GM18517 (cell line): ENCODE measurements around the gene TEKT2.

ENCODE experiments used
- ATAC-seq: cut with Tn5 transposase; IDR thresholded peaks from one replicate; pipeline ENCODE4 v1.9.1; 2021; ENCODE audit warnings: mild to moderate bottlenecking, moderate library complexity; ENCODE audit not compliant: unreplicated experiment

Gene TEKT2

DNA sequence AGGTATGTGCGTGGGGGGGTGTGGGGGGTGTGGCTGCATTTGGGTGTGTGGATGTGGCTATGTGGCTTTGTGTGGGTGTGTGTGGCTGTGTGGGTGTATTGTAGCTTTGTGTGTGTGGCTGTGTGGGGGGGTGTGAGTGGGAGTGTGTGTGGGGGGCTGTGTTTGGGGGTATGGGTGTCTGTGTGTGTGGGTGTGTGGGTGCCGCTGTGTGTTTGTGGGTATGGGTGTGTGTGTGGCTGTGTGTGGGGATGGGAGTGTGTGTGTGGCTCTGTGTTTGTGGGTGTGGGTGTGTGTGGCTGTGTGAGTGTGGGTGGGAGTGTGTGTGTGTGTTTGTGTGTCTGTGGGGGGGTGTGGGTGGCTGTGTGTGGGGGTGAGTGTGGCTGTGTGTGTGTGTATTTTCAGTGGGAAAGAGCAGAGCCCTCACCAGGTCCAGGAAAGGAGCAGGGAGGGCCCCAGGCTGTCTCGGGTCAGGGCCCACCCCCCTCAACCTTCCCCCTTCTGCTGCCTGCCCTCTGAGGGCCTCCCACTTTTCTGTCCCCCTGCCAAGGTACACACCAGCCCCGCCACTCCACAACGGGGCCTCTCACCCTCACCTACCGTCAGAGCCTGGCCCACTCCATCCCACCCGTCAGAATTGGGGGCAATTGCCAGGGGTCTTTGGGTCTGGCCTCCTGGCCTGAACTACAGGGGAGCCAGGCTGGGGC, 43.1 kb downstream of the TEKT2 start:
- no peak for ATAC-seq

DNA sequence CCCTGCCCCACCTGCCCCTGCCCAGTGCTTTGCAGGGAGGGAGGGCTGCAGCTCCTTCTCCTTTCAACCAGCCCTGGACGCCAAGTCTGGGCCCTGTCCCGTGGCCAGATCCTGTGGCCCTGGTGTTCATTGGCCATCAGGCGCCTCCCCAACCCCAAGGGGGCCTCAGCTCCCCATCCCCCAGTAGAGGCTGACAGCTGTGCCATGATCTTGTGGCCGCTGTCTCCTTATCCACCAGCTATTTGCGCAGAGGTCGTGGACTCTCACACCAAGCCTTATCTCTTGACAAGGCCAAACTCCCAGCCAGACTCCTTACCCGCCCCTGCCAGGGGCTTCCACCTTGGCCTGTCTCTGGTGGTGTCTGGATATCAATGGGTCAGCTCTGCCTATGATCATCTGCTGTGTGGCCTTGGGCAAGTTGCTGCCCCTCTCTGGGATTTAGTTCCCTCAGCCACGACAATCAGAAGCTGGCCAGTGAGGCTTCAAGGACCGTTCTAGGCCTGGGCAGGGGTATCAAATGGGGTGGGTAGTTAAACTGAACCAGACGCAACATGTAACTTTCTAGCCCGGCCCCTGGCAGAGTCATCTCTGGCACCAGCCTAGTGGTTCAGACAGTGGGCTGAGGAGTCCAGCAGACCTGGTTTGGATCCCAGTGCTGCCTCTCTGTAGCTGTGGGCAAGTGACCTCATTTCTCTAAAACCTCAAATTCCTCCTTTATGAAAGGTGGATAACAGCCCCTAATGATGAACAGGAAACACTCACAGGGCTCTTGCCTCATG, 44.4 kb downstream of the TEKT2 start:
- ATAC-seq: no peak

DNA sequence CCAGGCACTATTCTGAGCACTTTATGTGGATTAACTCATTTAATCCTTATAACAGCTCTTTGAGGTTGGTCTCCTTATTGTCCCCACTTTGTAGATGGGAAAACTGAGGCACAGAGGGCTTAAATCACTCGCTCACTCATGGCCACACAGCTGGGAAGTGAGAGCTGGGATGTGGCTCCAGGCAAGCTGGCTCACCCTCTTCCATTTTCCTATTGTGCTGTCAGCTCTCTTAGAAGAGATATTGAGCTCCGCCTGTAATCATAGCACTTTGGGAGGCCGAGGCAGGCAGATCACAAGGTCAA, 45.0 kb downstream of the TEKT2 start:
- ATAC-seq: no peak

DNA sequence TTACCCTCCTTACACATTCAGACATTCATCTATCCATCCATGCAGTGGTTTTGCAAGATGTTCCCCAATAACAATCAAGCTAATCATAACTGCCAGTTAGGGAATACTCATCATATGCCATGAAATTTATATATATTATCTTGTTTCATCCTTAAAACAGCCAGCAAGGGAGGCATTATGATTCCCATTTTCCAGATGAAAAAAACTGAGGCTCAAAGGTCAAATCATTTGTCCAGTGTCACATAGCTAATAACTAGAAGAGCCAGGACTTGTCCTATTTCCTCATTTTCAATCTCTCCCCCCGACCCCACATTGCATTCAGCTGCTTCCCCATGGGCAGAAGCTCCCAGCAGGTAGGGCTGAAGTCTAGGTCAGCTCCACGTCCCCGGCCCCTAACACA, 48.1 kb downstream of the TEKT2 start:
- ATAC-seq: no peak

DNA sequence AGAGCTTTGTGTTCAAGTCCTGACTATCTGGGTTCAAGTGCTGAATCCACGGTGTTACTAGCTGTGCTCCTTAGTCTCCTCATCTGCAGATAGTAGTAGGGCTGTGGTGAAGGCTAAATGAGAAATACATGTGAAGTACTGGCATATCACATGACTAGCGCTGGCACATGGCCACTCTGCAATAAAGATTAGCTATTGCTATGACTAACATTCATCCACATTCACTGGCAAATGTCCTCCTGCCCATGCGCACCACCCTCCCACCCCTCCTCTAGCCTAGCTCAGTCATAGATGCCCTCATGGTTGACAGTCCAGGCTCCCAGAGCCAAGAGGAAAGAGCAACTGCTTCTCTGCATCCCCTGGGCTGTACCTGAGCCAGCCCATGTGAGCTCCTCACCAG, 49.6 kb downstream of the TEKT2 start:
- ATAC-seq: no peak

DNA sequence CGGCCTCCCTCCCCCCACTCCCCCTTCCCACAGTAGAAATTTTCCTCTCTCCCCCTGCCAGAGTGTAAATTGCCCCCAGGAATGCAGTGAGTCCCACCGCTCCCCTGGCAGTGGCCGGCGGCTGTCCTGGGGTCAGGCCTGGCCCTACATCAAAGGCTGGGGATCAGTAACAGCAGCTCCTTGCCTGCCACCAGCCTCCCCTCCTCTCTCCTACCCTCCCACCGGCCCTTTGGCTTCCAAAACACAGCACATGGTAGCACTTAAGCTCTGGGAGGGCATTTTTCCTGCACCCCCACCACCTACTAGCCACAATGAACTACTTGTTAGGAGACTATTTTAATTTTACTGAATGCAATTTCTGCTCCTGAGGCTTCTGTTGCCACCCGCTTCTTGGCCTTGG, 50.1 kb downstream of the TEKT2 start:
- ATAC-seq: no peak

DNA sequence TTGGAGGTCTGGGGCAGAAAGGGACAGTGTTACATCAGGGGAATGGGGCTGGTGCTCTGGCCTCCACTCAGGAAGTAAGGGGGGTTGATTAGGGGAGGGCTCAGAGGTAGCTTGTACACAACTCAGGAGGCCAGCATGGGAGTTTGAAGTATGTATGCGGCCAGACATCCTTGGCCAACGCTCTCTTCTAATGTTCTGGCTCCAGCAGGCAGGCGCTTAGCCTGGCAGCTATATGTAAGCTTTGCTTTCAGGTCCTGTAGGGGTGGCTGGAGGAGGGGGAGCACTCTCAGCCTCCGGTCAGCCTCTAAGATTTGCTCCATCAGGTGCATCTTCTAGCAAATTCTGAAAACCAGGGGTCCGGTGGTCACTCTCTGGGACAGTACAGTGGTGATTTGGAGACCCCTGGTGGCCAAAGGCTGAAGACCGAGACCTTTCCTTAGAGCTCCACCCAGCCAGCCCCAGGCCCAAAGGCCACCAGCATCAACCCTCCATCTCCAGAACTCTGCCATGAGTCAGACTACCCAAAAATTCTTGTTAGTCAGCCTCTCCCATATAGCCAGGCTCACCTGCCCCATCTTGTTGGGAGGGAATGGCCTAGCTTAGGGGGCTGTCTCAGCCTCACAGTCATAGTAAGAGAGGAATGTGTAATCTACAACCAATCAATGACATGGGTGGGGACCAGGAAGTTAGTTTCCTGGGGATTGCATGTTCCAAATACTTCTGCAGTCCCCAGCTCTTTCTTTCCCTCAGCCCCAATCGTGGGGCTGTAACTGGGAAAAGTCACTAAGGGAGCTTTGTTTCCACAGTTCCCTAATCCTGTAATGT, 50.8 kb downstream of the TEKT2 start:
- ATAC-seq: no peak

DNA sequence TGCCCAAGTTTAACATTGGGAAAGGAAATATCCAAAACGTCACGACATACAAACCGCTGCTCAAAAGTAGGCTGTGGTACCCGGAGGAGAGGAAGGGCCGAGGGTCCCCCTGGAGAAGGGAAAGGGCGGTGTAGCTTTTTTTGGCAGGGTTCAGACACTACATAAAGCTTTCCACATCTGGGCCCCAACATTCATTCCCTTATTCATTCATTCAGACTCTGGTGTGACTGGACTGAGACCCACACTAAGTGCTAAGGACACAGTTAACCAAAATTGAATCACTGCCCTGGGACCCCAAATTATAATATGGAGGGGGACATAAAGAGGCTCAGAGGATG, 51.4 kb downstream of the TEKT2 start:
- ATAC-seq: no peak

DNA sequence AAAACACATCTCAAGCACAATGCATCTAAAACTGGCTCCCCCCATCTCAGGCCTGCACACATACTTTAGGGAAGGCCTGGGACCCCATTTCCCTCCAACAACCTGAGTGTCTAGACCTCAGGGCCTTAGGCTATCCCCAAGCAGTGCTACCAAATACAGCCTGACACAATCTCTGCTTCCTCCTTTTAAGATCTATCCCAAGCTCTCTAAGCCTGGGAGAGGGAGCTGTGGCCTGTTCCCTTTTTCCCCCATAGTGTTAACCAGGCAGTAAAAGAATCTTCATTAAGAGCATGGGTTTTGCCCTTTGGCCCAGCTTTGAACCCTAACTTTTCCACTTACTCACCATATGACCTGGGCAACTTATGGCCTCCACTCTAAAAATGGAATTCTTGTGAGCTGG, 51.9 kb downstream of the TEKT2 start:
- no peak for ATAC-seq

DNA sequence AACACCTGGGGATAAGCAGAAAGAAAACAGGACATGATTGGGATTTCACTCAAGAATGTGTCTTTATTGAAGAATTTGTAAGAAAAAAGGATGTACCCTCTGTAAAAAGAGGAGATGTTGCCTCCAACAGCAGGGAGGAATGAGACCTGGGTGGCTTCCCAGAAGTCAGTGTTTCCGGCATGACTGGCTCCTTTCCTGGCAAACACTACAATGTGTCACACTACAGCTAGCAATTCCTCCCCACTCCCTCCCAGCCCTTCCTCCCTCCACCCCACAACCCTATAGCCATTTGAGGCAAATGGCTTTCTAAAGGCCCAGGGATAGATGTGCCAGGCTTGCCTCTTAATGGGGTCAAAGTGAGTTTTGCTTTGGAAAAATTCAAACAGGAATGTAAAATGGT, 52.6 kb downstream of the TEKT2 start:
- no peak for ATAC-seq

DNA sequence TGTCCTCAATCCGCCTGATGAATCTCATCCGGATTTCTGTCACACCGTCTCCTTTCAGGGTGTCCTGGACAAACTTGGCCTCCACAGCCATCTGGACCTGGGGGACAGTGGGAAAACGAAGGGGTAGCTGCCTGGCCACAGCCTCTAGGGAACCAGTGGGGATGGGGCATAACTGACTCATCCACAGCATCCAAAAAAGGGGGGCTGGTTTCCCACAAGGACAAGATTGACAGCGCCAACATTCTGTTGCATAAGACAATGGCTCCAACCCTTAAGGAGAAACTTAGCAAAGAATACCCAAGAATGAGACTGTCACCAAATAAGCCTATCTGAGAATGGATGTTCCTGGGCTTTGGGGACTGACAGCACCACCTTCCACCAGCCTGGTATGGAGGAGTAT, 53.3 kb downstream of the TEKT2 start:
- no peak for ATAC-seq

DNA sequence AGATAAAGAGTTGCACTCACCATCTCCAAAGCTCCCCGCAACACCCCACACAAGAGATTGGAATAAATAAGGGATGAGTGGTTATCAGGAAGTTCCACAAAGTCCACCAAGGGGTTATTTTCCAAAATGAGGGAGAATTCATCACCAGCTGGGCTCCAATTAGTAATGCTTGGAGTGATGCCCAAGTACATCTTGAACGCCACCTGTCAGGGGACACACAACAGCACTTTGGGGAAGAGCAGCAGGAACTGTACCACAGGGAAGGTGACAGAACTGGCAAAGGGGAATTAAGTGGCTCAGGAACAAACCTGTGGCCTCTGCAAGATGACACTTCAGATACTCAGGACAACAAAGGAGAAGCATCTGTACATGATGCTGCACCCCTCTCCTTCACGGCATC, 53.9 kb downstream of the TEKT2 start:
- ATAC-seq: no peak
